GM21360 (cell line): ENCODE measurements around the gene SUGT1.

ENCODE experiments used
- ATAC-seq: cut with Tn5 transposase; IDR thresholded peaks from one replicate; pipeline ENCODE4 v1.9.1; 2021; ENCODE audit warnings: mild to moderate bottlenecking, moderate library complexity; ENCODE audit not compliant: unreplicated experiment

Gene SUGT1

DNA sequence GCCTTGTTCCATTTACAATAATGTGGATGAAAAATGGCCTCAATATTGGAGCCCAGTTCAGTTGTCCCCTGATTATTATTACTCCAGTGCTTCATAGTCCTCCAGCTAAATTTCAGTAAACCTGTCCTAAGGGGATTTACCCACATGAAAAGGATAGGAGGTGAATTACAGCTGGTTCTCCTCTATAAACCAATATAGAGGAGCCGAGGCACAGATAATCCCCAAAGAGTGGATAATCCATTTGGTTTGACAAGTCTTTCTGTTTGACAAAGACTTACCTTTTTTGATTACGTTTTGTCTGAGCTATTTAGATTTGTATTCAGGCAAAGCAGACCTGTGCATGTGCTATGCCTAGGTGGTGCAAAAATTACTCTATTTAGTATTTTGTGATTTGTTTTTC is 84.3 kb downstream of the SUGT1 start:
- no peak for ATAC-seq

DNA sequence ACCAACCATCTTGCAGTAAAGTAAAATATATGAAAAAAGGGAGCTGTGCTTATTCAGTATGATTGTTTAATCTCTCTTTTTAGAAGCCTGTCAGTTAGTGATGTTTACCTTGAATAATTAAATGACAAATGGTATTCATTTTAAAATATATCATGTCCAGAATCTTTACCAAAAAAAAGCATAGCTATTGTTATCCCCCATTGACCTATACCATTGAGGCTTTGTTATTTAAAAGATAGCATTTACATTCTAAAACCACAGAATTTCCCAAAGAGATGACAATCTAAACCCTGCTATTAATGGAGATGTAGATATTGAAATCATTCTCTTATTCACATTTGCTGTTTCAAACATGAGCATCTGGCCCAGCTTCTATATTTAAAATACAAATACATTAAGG is 84.8 kb downstream of the SUGT1 start:
- ATAC-seq = no peak

DNA sequence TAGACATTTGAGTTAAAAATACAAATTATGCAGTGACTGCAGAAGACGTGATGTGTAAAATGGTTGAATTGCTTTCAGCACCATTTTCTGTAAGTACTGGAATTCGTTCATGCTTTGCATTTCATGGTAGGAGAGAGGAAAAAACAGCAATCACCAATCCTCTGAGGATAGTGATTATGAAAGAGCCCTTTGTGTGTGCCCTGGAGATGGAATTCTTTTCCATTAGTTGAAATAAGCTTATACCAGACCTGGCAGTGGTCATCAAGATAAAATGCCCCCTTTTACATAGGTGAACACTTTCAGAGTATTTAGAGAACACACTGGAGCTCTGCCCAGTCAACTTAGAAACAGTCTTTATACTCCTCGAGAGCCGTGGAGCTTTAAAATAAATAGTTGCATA is 85.3 kb downstream of the SUGT1 start:
- no peak for ATAC-seq

DNA sequence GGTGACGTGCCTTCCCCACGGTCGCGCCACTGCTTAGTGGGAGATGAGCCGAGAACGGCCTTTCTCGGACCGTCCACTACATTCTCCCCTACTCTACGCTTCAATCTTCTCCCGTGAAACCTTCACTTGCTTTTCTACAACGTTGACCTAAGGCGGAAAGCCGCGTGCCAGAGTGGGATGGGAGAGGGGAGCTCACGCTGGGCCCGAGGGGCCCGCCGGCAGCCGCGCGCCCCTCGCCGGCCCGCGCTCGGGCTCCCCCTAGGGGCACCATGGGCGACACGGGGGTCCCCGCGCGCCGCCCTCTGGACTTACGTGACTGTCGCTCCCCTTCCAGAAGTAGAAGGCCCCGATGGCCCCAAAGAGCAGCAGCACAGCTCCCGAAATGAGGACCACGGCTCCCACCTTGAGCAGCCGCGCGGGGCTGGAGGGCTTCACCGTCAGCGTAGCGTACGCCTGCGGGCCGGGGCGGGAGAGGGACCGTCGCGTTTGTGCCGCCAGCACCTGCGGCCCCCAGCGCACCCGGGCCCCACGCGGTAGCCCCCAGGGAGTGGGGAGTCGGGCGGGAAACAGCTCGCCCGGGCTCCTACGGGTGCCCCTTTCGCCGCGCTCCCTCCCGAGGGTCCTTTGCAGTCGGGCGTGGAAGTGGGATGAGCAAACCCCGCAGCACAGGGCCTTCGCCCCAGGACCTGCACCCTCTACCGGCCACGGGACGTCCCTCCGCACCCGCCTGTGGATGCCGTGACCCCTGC is 86.3 kb downstream of the SUGT1 start:
- peak; percentile 75 for ATAC-seq

DNA sequence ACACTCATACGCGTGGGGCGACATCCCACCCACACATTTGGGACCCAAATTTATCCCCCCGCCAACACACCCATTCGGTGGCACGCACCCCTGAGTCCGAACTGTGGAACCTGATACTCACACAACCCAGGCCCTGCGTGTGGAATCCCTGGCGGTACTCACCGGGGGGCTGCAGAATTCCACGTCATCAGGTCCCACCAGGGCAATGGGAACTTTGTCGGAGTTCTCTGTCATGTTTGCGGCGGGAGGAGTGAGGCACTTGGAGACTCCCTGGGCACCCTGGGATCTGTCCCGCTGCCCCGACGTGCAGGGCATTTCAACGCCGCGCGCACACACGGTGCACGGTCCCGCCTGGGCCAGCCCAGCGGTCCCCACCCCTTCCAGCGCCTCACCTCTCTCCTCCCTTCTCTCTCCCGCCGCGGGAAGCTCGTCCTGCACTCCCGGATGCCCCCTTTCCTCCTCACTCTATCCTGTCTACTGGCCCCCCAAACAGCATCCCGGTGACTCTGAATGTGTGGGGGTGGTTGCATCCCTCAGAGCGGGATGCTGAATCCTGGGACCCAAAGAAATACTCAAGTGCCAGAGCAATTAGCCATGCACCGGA is 86.9 kb downstream of the SUGT1 start, which contains the start of gene CNMD:
CNMD (minus strand) TSS at position 353 of the 604 bp plus-strand sequence; CDS start at position 234, 119 bp downstream.
- ATAC-seq = no peak

DNA sequence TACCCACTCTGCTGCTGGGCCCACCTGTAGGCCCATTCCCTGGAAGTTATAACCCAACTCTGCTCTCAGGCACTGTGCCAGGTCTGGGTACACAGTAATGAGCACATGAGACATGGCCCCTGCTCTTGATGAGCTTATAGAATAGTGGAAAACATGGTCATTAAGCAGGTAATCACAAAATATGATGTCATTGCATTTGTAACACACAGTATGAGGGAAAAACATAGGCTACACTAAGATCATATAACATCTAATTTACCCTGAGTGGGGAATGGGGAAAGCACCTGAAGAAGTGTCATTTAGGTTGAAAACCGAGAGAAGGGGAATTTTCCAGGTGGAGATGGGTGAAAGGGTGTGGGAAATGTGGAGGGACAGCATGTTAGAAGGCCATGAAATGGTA is 90.9 kb downstream of the SUGT1 start:
- ATAC-seq = no peak

DNA sequence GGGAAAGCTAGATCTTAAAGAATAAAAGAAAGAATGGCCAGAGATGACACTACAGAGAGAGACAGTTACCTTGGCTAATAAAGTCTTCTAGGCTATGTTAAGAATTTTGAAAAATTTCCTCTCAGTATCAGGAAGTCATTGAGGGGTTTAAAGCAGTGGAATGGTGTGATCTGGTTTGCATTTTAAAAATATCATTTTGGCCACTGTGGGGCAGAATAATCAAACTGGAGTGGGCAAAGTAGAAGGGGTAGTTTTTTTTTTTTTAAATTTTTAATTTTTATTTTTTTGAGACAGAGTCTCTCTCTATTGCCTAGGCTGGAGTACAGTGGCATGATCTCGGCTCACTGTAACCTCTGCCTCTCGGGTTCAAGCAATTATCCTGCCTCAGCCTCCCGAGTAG is 91.4 kb downstream of the SUGT1 start:
- ATAC-seq = no peak

DNA sequence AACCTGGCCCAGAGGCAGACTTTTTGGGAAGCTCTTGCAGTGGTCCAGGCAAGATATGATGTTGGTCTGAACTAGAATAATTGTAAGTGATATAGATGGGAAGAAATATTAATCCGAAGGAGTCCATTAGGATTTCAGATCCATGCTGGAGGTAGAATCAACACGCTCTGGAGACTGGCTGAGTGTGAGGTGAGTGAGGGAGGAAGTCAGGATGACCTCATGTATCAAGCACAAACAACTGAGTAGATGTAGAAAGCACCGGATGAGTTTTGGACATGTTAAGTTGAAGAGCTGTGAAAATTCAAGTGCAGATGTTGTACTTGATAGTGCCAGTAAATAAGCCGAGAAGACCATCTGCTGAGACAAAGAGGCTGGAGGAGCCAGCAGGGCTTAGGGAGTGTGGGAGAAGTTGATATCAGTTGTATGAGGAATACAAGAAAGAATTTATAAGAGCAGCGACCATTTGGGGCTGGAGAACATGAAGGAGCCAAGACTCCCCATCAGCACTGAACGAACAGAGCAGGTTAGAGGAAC is 92.3 kb downstream of the SUGT1 start:
- ATAC-seq = no peak

DNA sequence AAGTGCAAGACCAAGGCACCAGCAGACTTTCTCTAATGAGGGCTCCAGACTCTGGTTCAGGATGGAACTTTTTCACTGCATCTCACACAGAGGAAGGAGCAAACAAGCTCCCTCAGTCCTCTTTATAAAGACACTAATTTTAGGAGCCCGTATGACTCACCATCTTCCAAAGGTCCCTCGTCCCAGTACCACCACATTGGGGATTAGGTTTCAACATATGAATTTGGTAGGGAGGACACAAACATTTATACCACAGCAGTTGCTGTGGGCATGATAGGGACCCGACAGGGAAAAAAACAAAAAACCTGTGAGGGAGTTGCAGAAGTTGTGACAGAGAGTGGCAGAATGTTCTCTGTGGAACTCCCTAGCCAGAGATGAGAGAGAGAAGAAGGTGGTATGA is 93.5 kb downstream of the SUGT1 start:
- no peak for ATAC-seq

DNA sequence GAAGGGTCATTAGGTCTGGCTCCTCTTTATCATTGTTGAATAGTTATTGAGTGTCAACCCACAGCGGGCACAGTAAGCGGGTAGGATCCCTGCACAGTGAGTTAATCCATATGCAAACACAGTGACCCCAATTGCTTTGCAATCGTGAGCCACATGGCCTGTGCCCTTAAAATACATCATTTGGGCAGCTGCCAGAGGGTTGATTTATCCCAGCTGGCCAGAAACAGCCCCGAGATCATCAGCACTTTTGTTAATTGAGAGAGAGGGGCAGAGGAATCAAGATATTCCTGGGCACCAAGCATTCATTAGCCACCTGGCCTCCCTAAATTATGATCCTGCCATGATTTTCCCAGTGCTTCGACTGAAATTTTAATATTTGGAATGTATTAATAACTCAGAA is 96.8 kb downstream of the SUGT1 start:
- no peak for ATAC-seq
